PC-9 (cell line): ENCODE measurements around the gene SSH3. TPM values are rescaled to one million over a fixed set of nuclear protein-coding genes. Genes with fewer than 3 reads are reported as not detected.

Experiments used
- BruUV-seq: library from RNA; stranded (reverse); fragments of 400-500 nt; replicated peaks from 2 replicates; lab custom pipeline; 2021; lab: Mats Ljungman, UMichigan
- CTCF ChIA-PET: fragments of 300-600 bp; sonication (Branson Sonifier 250); formaldehyde crosslinking; loops from one replicate; lab custom pipeline; 2022; ENCODE audit warnings: antibody characterized with exemption; lab: Charles Lee
- POLR2A ChIA-PET: fragments of 300-600 bp; sonication (Branson Sonifier 250); formaldehyde crosslinking; loops from one replicate; lab custom pipeline; 2022; ENCODE audit warnings: antibody characterized with exemption; ENCODE audit not compliant: unreplicated experiment; lab: Charles Lee
- DNase-seq, 2 experiments: peaks; one replicate each; pipeline versions ENCODE4 v3.0.0 to v3.0.0-alpha.2; 2015 to 2022; ENCODE audit warnings: mixed read lengths in 1 of 2
- H2AFZ ChIP-seq: fragments of 200-600 bp; sonication (generic); 2 replicates; pipeline ENCODE4 v1.8.1; 2017; ENCODE audit warnings: antibody characterized with exemption
- H3F3A ChIP-seq: fragments of 200-600 bp; sonication (generic); 2 replicates; pipeline ENCODE4 v1.8.1; 2017; ENCODE audit warnings: antibody characterized with exemption, mild to moderate bottlenecking, low read depth; ENCODE audit not compliant: insufficient read depth
- H3K27ac ChIP-seq: fragments of 200-600 bp; sonication (generic); 2 replicates; pipeline ENCODE4 v1.6.1; 2016; ENCODE audit warnings: mixed run types
- H3K27me3 ChIP-seq: fragments of 200-600 bp; sonication (generic); 2 replicates; pipeline ENCODE4 v1.6.1; 2016; ENCODE audit warnings: low read depth, mixed run types; ENCODE audit not compliant: insufficient read depth
- H3K36me3 ChIP-seq: fragments of 200-600 bp; sonication (generic); 2 replicates; pipeline ENCODE4 v1.6.1; 2016; ENCODE audit warnings: low read depth, mixed run types
- H3K4me1 ChIP-seq: fragments of 200-600 bp; sonication (generic); replicated peaks from 2 replicates; pipeline ENCODE4 v1.6.1; 2016; ENCODE audit warnings: mixed run types; ENCODE audit not compliant: insufficient read depth
- H3K4me2 ChIP-seq: fragments of 200-600 bp; sonication (generic); 2 replicates; pipeline ENCODE4 v1.6.1; 2017; ENCODE audit warnings: mixed run types
- H3K4me3 ChIP-seq: fragments of 200-600 bp; sonication (generic); 2 replicates; pipeline ENCODE4 v1.6.1; 2016; ENCODE audit warnings: mixed run types
- H3K79me2 ChIP-seq: fragments of 200-600 bp; sonication (generic); 2 replicates; pipeline ENCODE4 v1.6.1; 2017; ENCODE audit warnings: low read depth, mixed run types
- H3K9me2 ChIP-seq: fragments of 200-600 bp; sonication (generic); 2 replicates; pipeline ENCODE4 v1.8.1; 2017; ENCODE audit warnings: mild to moderate bottlenecking; ENCODE audit not compliant: insufficient read depth
- H3K9me3 ChIP-seq: fragments of 200-600 bp; sonication (generic); 2 replicates; pipeline ENCODE4 v1.8.1; 2016; ENCODE audit warnings: low read depth; ENCODE audit not compliant: insufficient read depth
- H4K20me1 ChIP-seq: fragments of 200-600 bp; sonication (generic); 2 replicates; pipeline ENCODE4 v1.8.1; 2017; ENCODE audit not compliant: insufficient read depth
- CTCF ChIP-seq: fragments of 200-600 bp; sonication (generic); conservative IDR thresholded peaks from 2 replicates; pipeline ENCODE4 v1.6.1; 2017; ENCODE audit warnings: mixed run types, antibody characterized with exemption, mild to moderate bottlenecking, moderate library complexity
- EZH2 ChIP-seq: fragments of 200-600 bp; sonication (generic); IDR thresholded peaks from 2 replicates; pipeline ENCODE4 v1.8.0; 2017; ENCODE audit warnings: antibody characterized with exemption, low read depth
- intact Hi-C: fragments of 100-400 bp; cut with micrococcal nuclease; formaldehyde crosslinking; loops from one replicate; pipeline ENCODE4 v1.10.0; 2022; ENCODE audit not compliant: unreplicated experiment
- total RNA-seq: library from RNA; stranded (reverse); gene quantifications from 2 replicates; pipeline ENCODE4 v1.2.3, GENCODE V29; 2021

SSH3 gene
- total RNA-seq, 1 experiment from 2014 or later = 124 TPM

GRCh38 chr11:67354075-67355022, 51.0 kb downstream of the SSH3 start:
- Histone ChIP-seq H3K27me3 (no peaks in the 10 kb centered on the region), H3K79me2 (peaks cover 34% of the 10 kb centered on the region), H3K9me2 (no peaks in the 10 kb centered on the region), H3K4me1 (peaks cover 78% of the 10 kb centered on the region), H3K9me3 (no peaks in the 10 kb centered on the region), H4K20me1 (no peaks in the 10 kb centered on the region), H3K4me3 (peak overlapping the region; percentile 93), H3K27ac (peak overlapping the region; percentile 90), H3K4me2 (peak overlapping the region; percentile 97), H3K36me3 (no peaks in the 10 kb centered on the region), H3F3A (peaks cover 77% of the 10 kb centered on the region), H2AFZ (no peak overlapping the region)
- ChIA-PET POLR2A (interaction anchor here (0.6 to 1.8 kb wide), 16 partner anchors 8 to 918 kb away, joined by 3 to 22 read pairs (median 6); partner anchors contain the start of genes ACY3 and RAD9A), CTCF (interaction anchor here (0.7 to 4.1 kb wide), 4 partner anchors 8 to 47 kb away, joined by 4 to 55 read pairs (median 8); partner anchors contain the start of gene PPP1CA)
- DNase-seq = peak; percentile 83 to 97
- TF ChIP-seq EZH2 (no peak), CTCF (peak; percentile 22; the same call in 1 of the 2 replicates)
- TSS peak; percentile 93 for BruUV-seq
- intact Hi-C loops = loop anchor here (5.0 kb wide), 2 partner anchors 113 to 303 kb away; partner anchors contain the start of gene TMEM134

DNA sequence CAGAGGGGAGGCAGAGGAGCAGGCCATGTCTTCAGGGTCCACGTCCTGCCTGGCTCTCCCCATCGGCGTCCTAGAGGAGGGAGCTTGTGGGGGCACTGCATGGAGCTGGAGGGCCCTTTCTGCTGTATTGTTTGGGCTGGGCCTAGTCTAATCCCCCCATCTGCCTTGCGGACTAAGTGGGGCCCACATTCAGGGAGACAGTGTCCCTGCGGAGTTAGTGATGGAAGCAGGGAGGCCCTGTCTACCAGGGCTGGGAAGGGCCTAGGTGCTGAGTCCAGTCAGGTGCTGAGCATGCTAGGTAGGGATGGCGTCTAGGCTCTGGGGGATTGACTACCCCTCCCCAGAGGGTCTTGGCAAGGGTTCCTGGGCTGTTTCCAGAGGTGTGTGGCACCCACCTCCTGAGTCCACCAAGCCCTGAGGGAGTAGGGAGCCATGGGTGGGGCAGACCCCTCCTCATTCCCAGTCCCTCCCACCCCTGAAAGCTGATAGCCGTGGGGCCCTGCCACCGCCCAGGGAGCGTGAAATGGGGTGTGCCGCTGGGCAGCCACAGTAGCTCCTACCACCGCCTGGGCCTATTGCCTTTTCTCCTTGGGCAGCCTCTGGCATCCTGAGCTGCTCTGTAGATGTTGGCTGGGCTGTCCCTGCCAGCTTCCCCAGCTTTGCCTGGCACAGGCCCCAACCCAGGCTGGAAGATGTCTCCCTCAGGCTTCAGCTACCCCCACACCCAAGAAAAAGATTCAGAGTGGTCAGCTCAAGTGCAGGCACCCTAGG, 51.9 kb downstream of the SSH3 start:
- Histone ChIP-seq H3K4me3 (peak overlapping the region; percentile 38; the same call in 1 of the 2 replicates), H3K4me2 (peak overlapping the region; percentile 97), H3K9me3 (no peaks in the 10 kb centered on the region), H2AFZ (no peak overlapping the region), H3K79me2 (peaks cover 29% of the 10 kb centered on the region), H3K36me3 (no peaks in the 10 kb centered on the region), H3K4me1 (peaks cover 79% of the 10 kb centered on the region), H4K20me1 (no peaks in the 10 kb centered on the region), H3K27ac (peak overlapping the region; percentile 90), H3K9me2 (no peaks in the 10 kb centered on the region), H3F3A (peaks cover 78% of the 10 kb centered on the region), H3K27me3 (no peaks in the 10 kb centered on the region)
- intact Hi-C loops = no loop called here
- BruUV-seq = no TSS peak
- DNase-seq = peak in 1 of 2 experiments; percentile 60
- TF ChIP-seq CTCF (no peak), EZH2 (no peak)
- CTCF ChIA-PET = interaction anchor here (0.6 to 3.6 kb wide), 3 partner anchors 9 to 25 kb away, joined by 7 to 174 read pairs (median 9); no protein-coding TSS in a partner anchor
- POLR2A ChIA-PET = interaction anchor here (0.6 to 1.8 kb wide), 6 partner anchors 9 to 659 kb away, joined by 5 to 48 read pairs (median 8); no protein-coding TSS in a partner anchor
